ENCODE measurements around the gene HLA-DMB. TPM values are rescaled to one million over a fixed set of nuclear protein-coding genes. Genes with fewer than 3 reads are reported as not detected.

Gene HLA-DMB
- total RNA-seq, 1 experiment from 2014 or later, result 1.1 TPM

DNA sequence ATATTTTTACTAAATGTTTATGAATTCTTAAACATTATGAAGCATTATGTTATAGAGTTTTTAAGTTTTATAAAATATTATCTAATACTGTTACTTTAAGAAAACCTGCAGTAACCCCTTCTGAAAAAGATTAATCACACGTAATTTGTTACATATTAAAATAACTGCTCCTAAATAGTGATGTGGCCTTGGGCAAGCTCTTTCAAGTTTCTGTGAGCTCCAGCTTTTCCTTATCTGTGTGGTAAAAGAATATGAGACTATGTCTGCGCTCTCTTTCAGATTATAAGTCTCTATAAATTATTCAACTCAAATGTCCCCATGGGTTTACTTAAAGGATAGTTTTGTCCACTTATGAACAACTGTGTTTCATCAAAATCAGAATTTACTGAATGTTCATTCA is 31.9 kb downstream of the HLA-DMB start:
- CTCF ChIA-PET, result interaction anchor here (1.3 kb wide), 1 partner anchor 24 kb away, joined by 3 read pairs; no protein-coding TSS in a partner anchor
- no peaks in the 10 kb centered on the region for H3K4me1 Mint-ChIP-seq

DNA sequence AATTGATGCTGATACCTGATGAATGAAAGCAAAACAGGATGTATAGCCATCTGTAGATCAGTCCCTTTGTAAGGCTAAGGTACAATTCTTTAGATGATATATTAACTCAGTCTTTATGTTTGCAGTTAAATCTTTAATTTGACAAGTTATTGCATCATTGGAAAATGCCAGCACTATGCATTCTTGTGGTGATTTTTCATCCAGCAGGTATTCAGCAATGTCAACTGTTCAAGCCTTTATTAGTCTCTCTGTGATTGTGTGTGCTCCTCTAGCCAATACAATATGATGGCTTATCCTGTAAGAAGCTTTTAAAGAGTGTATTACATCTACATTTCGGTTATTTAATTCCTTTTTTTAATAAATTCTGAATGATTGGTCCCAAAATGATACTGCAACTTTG is 34.3 kb downstream of the HLA-DMB start:
- DNase-seq (ENCODE audit: low spot score) (no peak), ATAC-seq (no peak)
- CTCF ChIA-PET, result no interaction called here
- no peaks in the 10 kb centered on the region for H3K9me3 Mint-ChIP-seq
- peaks cover 4% of the 10 kb centered on the region for H3K27me3 Mint-ChIP-seq (ENCODE audit: low read depth)
- H3K36me3 Mint-ChIP-seq, result no peaks in the 10 kb centered on the region
- H3K4me3 Mint-ChIP-seq, result no peak overlapping the region
- TF ChIP-seq TEAD4 (CRISPR knock-in tag; IDR thresholded peaks at IDR 0.05) (no peak), NFE2L1 (CRISPR knock-in tag; IDR thresholded peaks at IDR 0.05) (no peak)
- H3K4me1 Mint-ChIP-seq, result no peaks in the 10 kb centered on the region
- POLR2A ChIA-PET, result no interaction called here
- no peak overlapping the region for H3K27ac Mint-ChIP-seq

More for the DNA sequence above, 31.9 kb downstream of the HLA-DMB start:
- H3K9me3 Mint-ChIP-seq, result no peaks in the 10 kb centered on the region
- H3K27me3 Mint-ChIP-seq (ENCODE audit: low read depth), result peaks cover 15% of the 10 kb centered on the region
- POLR2A ChIA-PET, result no interaction called here
- no peak for TF ChIP-seq OVOL2 (CRISPR knock-in tag; IDR thresholded peaks at IDR 0.05; ENCODE audit: borderline replicate concordance)
- TF ChIP-seq MYBL2 (CRISPR knock-in tag; IDR thresholded peaks at IDR 0.05), result no peak
- no peak overlapping the region for H3K27ac Mint-ChIP-seq
- H3K4me3 Mint-ChIP-seq, result no peak overlapping the region
- ATAC-seq (no peak), DNase-seq (ENCODE audit: low spot score) (no peak)
- H3K36me3 Mint-ChIP-seq, result no peaks in the 10 kb centered on the region

- Mint-ChIP-seq H3K27ac (no peak overlapping the region), H3K4me1 (no peaks in the 10 kb centered on the region), H3K27me3 (ENCODE audit: low read depth) (no peaks in the 10 kb centered on the region), H3K36me3 (no peaks in the 10 kb centered on the region), H3K9me3 (no peaks in the 10 kb centered on the region), H3K4me3 (no peak overlapping the region)
- ATAC-seq (no peak), DNase-seq (ENCODE audit: low spot score) (no peak)
- ChIA-PET CTCF (interaction anchor here (0.6 to 2.6 kb wide), 7 partner anchors 21 to 80 kb away, joined by 3 to 18 read pairs (median 5); partner anchors contain the start of genes HLA-DMA and TAP2), POLR2A (interaction anchor here (0.6 to 1.2 kb wide), 2 partner anchors 48 to 67 kb away, joined by 5 to 6 read pairs; no protein-coding TSS in a partner anchor)
- TF ChIP-seq RORB (CRISPR knock-in tag; IDR thresholded peaks at IDR 0.05), result no peak
- TF ChIP-seq MYBL2 (CRISPR knock-in tag; IDR thresholded peaks at IDR 0.05), result no peak
- TF ChIP-seq, protein P1, sequence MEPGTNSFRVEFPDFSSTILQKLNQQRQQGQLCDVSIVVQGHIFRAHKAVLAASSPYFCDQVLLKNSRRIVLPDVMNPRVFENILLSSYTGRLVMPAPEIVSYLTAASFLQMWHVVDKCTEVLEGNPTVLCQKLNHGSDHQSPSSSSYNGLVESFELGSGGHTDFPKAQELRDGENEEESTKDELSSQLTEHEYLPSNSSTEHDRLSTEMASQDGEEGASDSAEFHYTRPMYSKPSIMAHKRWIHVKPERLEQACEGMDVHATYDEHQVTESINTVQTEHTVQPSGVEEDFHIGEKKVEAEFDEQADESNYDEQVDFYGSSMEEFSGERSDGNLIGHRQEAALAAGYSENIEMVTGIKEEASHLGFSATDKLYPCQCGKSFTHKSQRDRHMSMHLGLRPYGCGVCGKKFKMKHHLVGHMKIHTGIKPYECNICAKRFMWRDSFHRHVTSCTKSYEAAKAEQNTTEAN (CRISPR knock-in tag; IDR thresholded peaks at IDR 0.05), result no peak
- TF ChIP-seq, protein P2, sequence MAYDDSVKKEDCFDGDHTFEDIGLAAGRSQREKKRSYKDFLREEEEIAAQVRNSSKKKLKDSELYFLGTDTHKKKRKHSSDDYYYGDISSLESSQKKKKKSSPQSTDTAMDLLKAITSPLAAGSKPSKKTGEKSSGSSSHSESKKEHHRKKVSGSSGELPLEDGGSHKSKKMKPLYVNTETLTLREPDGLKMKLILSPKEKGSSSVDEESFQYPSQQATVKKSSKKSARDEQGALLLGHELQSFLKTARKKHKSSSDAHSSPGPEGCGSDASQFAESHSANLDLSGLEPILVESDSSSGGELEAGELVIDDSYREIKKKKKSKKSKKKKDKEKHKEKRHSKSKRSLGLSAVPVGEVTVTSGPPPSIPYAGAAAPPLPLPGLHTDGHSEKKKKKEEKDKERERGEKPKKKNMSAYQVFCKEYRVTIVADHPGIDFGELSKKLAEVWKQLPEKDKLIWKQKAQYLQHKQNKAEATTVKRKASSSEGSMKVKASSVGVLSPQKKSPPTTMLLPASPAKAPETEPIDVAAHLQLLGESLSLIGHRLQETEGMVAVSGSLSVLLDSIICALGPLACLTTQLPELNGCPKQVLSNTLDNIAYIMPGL (CRISPR knock-in tag; IDR thresholded peaks at IDR 0.05), result no peak
- no peak for TF ChIP-seq ESRRA (CRISPR knock-in tag; IDR thresholded peaks at IDR 0.05; ENCODE audit: borderline replicate concordance)
- TF ChIP-seq ZNF423 (CRISPR knock-in tag; IDR thresholded peaks at IDR 0.05), result no peak
- no peak for TF ChIP-seq PRDM15 (CRISPR knock-in tag; IDR thresholded peaks at IDR 0.05)
- TF ChIP-seq SOX15 (CRISPR knock-in tag; IDR thresholded peaks at IDR 0.05), result no peak
- TF ChIP-seq NFE2L1 (CRISPR knock-in tag; IDR thresholded peaks at IDR 0.05), result no peak
- TF ChIP-seq GABPB1 (CRISPR knock-in tag; IDR thresholded peaks at IDR 0.05), result no peak
- no peak for TF ChIP-seq ZNF121 (CRISPR knock-in tag; IDR thresholded peaks at IDR 0.05)
- TF ChIP-seq, protein P3, sequence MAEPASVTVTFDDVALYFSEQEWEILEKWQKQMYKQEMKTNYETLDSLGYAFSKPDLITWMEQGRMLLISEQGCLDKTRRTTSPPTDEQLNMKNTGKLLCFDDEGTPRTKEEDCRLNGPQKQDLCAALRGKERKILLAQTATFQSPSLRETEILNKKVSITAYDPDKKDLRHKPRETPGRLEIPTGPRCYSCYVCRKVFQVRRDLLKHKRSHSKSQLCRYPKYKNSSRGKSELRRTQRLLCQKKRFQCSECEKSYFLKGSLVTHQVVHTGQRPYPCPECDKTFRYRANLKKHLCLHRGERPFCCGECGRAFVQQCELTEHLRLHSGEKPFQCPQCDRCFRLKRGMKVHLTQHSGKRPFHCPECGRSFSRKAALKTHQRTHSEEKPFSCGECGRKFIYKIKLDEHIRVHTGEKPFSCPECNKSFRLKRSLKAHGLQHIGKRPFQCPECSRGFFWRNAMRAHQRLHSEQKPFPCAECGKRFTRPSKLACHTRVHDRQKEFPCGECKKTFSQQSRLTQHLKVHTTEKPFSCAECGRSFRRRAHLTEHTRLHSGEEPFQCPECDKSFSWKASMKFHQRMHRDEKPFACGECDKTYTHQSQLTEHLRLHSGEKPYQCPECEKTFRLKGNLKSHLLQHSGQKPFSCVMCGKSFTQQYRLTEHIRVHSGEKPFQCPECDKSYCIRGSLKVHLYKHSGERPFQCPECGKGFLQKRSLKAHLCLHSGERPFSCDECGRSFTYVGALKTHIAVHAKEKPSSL (CRISPR knock-in tag; conservative IDR thresholded peaks at IDR 0.05), result no peak
- TF ChIP-seq ATF1 (CRISPR knock-in tag; IDR thresholded peaks at IDR 0.05), result no peak
- TF ChIP-seq SMAD3 (CRISPR knock-in tag; IDR thresholded peaks at IDR 0.05; ENCODE audit: borderline replicate concordance), result no peak
- TF ChIP-seq CBFB (CRISPR knock-in tag; IDR thresholded peaks at IDR 0.05; ENCODE audit: low read depth), result no peak
Measured at GRCh38 chr6:32905078-32905477, 35.8 kb downstream of the HLA-DMB start.

Data from WTC11 (cell line).